Adipose tissue (tissue), 3 donors: ENCODE data around the gene NEDD4. TPM values are rescaled to one million over a fixed set of nuclear protein-coding genes. Genes with fewer than 3 reads are reported as not detected.
"Not testable (repeated sequence)": the region's sequence is repeated elsewhere in the genome, so short reads cannot be mapped to it uniquely, and the experiment has no call there.

Source experiments
- H3K27ac ChIP-seq: one replicate; pipeline ENCODE4 v1.5.1; 2013; ENCODE audit warnings: low read depth, low read length
- WGBS, 3 donors: extraction: QIAGEN DNeasy Blood & Tissue Kit; methylation state at CpG; one replicate each; pipeline ENCODE4 v1.1.7; 2013; 5-methylcytosine and 5-hydroxymethylcytosine counted together
- polyA plus RNA-seq, 3 donors: library from polyadenylated mRNA; stranded (reverse); fragments of 200-250 nt; gene quantifications; one replicate each; pipeline ENCODE4 v1.2.3, GENCODE V29; 2013
- donor health status: healthy with polysubstance abuse.
- donor health status: Bipolar disorder and iron deficiency.
- donor health status: healthy.

The NEDD4 gene
- 1 to 10 TPM; 1.4 to 6.1 (median 4.1) TPM for polyA plus RNA-seq

GRCh38 chr15:55993111-55993803, at the start of gene NEDD4:
Gene NEDD4, minus strand, starts transcription at chr15:55993612. Its CDS starts 57 bp downstream, at chr15:55993555.
- 0 to 1% (median 1%) methylated on average over 66 to 83 of the region's 83 CpGs for WGBS, 3 donors
- peak within 1 kb of the TSS; percentile 5 for H3K27ac ChIP-seq

- 58 to 79% (median 72%) methylated on average over 4 of the region's 4 CpGs for WGBS, 3 donors
Observed at GRCh38 chr15:56042498-56042897, 49.1 kb upstream of the NEDD4 start.

GRCh38 chr15:56042031-56042430, 48.6 kb upstream of the NEDD4 start:
- H3K27ac ChIP-seq, result no peak overlapping the region
- WGBS, 3 donors, result 68 to 91% (median 86%) methylated on average over 1 of the region's 1 CpG

More at GRCh38 chr15:56042498-56042897, 49.1 kb upstream of the NEDD4 start:
- no peak overlapping the region for H3K27ac ChIP-seq

- 53 to 56% (median 56%) methylated on average over 8 of the region's 8 CpGs for WGBS, 3 donors
Observed at GRCh38 chr15:56040081-56041035, 46.9 kb upstream of the NEDD4 start.

GRCh38 chr15:56038707-56039106, 45.3 kb upstream of the NEDD4 start:
- H3K27ac ChIP-seq, result no peak overlapping the region
- WGBS, 3 donors, result 88 to 91% (median 89%) methylated on average over 4 of the region's 4 CpGs

More at GRCh38 chr15:56040081-56041035, 46.9 kb upstream of the NEDD4 start:
- H3K27ac ChIP-seq, result no peak overlapping the region

- WGBS, 3 donors, result 29 to 71% (median 35%) methylated on average over 3 of the region's 3 CpGs
- H3K27ac ChIP-seq, result no peak overlapping the region
Observed at GRCh38 chr15:56038015-56038414, 44.6 kb upstream of the NEDD4 start.

- 81 to 88% (median 86%) methylated on average over 5 of the region's 5 CpGs for whole genome bisulfite sequencing, 3 donors
- no peak overlapping the region for H3K27ac ChIP-seq
Observed at GRCh38 chr15:56036546-56037067, 43.2 kb upstream of the NEDD4 start.

- no peak overlapping the region for H3K27ac ChIP-seq
- WGBS, 3 donors, result 82 to 100% (median 94%) methylated on average over 2 of the region's 2 CpGs
Observed at GRCh38 chr15:56035166-56035565, 41.8 kb upstream of the NEDD4 start.

GRCh38 chr15:56034514-56034913, 41.1 kb upstream of the NEDD4 start:
- no peak overlapping the region for H3K27ac ChIP-seq
- 48 to 79% (median 77%) methylated on average over 2 of the region's 2 CpGs for WGBS, 3 donors

- WGBS, 3 donors, result 89 to 92% (median 90%) methylated on average over 1 of the region's 1 CpG
- no peak overlapping the region for H3K27ac ChIP-seq
Observed at GRCh38 chr15:56032373-56032772, 39.0 kb upstream of the NEDD4 start.

GRCh38 chr15:56031836-56032235, 38.4 kb upstream of the NEDD4 start:
- WGBS, 3 donors, result 76 to 90% (median 86%) methylated on average over 6 of the region's 6 CpGs
- H3K27ac ChIP-seq, result no peak overlapping the region

GRCh38 chr15:56031402-56031801, 38.0 kb upstream of the NEDD4 start:
- WGBS, 3 donors, result 69 to 84% (median 80%) methylated on average over 4 of the region's 4 CpGs

GRCh38 chr15:56028430-56028829, 35.0 kb upstream of the NEDD4 start:
- WGBS, 3 donors, result 82 to 88% (median 84%) methylated on average over 2 of the region's 2 CpGs
- H3K27ac ChIP-seq, result no peak overlapping the region

More at GRCh38 chr15:56031402-56031801, 38.0 kb upstream of the NEDD4 start:
- no peak overlapping the region for H3K27ac ChIP-seq

- 81 to 93% (median 90%) methylated on average over 7 of the region's 7 CpGs for WGBS, 3 donors
- not testable (repeated sequence) for H3K27ac ChIP-seq
Observed at GRCh38 chr15:56023160-56023559, 29.7 kb upstream of the NEDD4 start.

- 95 to 96% (median 95%) methylated on average over 10 of the region's 10 CpGs for WGBS, 3 donors
Observed at GRCh38 chr15:56019819-56020486, 26.5 kb upstream of the NEDD4 start.

GRCh38 chr15:56019060-56019793, 25.8 kb upstream of the NEDD4 start:
- H3K27ac ChIP-seq, result no peak overlapping the region
- WGBS, 3 donors, result 86 to 90% (median 87%) methylated on average over 11 of the region's 11 CpGs

More at GRCh38 chr15:56019819-56020486, 26.5 kb upstream of the NEDD4 start:
- H3K27ac ChIP-seq, result no peak overlapping the region

- no peak overlapping the region for H3K27ac ChIP-seq
- WGBS, 3 donors, result 18 to 38% (median 31%) methylated on average over 1 of the region's 1 CpG
Observed at GRCh38 chr15:56017920-56018319, 24.5 kb upstream of the NEDD4 start.

GRCh38 chr15:56017511-56017910, 24.1 kb upstream of the NEDD4 start:
- no peak overlapping the region for H3K27ac ChIP-seq
- whole genome bisulfite sequencing, 3 donors, result 66 to 85% (median 80%) methylated on average over 5 of the region's 5 CpGs
